ENCODE results near the gene GNA14. TPM values are rescaled to one million over a fixed set of nuclear protein-coding genes. Genes with fewer than 3 reads are reported as not detected.
A peak's percentile ranks its signal among the peaks of the same experiment; 100 is the strongest.
"Not testable (repeated sequence)": the region's sequence is repeated elsewhere in the genome, so short reads cannot be mapped to it uniquely, and the experiment has no call there.

Gene GNA14
- polyA plus RNA-seq, 4 donors = 12.2 to 19.7 (median 18.1) TPM

DNA sequence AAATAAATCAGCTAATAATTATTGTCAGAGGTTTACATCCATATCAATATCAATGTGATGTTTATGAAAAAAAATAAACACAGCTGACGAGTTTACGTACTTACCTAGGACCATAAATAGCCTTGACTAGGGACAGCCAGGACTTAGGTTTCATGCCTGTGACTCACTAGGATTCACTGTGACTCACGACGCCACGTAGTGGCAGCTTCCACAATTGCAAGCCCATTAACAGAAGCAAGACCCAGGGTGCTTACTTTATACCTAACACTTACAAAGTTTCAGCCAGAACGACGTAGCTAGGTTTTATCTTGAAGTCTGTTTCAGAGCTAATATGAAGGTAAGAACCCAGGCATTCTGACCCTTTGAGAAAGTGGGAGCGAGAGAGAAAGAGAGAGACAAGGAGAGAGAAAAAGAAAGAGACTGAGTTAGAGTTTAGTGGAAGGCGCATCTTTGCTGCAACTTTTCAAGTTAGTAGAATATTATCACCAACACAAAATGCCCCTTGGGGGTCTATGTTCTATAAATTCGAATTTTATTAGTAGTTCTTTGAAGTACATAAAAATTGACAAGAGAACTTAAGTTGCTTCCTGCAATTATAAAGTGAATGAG, 191.2 kb downstream of the GNA14 start:
- DNase-seq (ENCODE audit: low read depth in 4 of 4, low spot score in 3 of 4) = peak; percentile 63 to 78 (median 68)

DNA sequence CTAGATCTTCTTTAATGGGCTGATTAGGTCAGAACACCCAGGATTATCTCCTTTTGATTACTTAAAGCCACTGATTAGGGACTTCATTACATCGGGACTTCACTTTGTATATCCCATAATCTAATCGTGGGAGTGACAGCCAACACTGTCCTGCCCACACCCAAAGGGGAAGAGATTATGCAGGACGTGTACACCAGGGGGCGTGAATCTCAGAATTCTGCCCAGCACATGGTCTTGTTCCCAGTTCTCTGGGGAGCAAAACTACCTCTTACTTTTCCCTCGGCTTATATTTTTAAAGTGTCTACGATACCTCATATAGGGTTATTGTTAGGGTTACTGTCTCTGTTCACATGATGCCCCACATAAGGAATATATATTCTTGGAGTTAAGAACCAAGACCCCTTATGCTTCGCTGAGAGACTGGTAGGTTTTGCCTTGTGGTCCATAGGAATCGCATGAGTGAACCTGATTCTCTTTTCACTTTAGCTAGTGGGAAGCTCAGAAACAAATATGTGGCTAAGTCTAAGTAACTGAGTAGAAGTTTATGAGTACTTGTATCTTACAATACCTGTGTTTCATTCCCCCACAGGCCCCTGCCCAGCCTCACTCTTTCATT, 192.7 kb downstream of the GNA14 start:
- DNase-seq (ENCODE audit: low read depth in 4 of 4, low spot score in 3 of 4) = no peak

DNA sequence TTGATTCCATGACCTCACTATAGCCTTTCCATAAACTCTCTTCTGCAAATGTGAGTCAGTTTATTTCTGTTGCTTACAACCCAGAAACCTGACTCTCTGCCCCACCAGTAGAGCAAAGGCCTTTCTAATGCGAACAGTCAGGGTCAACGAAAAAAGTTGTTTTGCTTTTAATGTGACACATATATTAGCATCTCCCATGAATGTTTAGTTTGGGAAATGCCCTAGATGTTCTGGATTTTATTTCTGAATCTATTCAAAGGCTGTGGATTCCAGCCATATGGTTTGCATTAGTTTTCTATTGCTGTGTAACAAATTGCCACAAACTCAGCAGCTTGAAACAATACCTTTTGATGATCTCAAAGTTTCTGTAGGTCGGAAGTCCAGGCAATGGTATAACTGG, 193.5 kb downstream of the GNA14 start:
- no peak for DNase-seq (ENCODE audit: low read depth in 4 of 4, low spot score in 3 of 4)

DNA sequence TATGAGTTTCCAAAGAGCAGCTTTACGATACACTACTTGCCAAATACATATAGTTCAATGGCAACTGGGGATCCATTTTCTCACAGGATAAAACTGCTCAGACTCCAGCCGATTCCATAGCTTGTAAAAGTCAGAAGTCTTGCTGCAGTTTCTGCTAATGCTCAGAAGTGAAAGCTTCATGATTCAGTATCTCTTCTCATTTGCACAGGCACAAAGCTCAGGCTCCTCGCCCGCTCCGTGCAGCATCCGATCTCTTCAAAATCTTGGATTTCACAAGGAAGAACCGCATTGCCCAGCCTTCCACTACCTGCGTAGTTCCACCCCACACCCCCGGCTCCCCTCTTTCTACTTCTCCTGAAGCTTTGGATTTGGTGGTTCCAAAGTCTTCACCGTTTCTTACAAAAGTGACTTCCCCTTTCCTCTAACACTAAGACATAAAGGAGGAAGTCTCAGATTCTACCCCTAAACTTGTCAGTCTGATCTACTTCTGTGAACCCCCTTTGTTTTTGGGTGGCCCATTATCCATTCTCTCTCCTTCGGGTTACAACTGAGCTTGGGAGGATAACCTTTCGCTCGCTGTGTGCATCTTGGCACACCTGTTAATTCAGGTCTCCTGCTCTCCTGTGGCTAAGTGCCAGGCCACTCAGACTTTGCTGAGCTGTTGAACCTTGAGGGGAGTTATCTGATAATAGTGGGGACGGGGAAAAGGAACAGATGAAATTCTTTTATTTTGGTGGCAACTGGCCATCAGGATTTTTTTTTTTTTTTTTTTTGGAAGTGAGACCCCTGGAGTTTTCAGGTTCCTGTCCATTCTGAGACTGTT, 194.1 kb downstream of the GNA14 start:
- no peak for DNase-seq (ENCODE audit: low read depth in 4 of 4, low spot score in 3 of 4)

DNA sequence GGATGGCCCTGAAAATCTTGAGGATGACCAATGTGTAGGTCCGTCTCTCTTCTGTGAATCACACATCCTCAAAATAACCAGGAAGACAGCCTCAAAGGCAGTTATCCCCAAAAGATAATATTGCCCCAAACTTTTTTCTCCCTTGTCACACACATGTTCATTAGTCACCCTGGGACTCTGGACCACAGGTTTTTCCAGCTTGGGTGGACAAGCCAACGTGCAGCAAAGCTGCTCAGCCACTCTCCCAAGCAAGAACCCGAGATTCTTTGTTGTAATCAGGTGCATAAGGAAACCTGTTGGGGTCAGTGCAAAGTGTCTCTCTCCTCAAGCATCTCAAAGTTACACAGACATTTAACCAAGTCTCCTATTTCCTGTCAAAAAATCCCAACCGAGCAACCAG, 196.6 kb downstream of the GNA14 start:
- DNase-seq (ENCODE audit: low read depth in 4 of 4, low spot score in 3 of 4) = no peak

DNA sequence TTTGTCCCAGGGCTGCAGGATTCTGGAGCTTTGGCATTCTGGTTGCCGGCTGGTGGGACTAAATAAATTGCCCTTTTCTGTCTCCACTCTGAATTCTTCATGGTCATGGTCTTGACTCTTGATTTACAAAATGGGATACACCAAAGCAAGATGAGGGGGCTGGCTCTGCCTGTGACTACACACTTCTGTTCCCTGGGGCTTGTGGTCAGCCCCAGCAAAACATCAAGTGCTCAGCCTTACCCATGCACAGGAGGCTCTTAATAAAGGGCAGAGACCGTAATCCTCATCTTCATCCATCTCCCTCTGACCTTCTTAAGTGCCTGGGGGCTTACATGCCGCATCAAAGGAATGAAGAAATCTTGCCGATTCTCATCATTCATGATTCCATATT, 198.0 kb downstream of the GNA14 start:
- DNase-seq (ENCODE audit: low read depth in 4 of 4, low spot score in 3 of 4) = no peak

DNA sequence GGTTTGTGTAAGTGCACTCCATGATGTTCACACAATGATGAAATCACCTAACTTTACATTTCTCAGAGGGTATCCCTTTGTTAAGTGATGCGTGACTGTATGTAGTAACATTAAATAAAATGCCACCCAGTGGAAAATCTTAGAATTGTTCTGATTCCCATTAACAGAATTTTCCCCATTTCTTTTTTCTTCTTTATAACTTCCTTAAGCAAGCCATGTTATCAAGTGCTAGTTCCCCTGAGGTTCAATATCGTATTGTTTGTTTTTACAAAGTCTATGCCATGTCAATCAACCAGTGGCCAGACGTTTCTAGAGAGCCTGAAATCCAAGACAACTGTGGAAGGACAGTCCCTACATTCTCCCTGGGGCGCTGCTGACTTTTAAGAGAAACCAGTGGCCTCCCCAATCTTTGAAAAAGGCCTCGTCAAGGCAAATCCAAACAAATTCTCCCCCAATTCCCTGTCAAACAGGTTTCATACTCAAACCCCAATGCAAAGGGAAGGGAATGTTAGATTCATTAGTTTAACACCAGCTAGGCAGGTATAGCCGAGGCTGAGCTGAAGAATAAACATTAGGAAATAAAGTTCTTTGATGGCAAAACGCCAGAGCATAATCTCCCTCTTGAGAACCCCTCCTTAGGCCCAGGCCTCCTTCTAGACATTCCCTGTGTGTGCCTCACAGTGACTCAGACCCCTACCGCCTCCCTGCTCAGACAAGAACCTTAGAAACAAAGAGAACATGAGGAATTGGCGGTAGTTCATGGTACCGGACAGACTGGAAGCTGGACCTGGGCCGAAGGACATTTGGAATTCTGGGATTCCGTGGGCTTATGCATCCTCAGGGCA, 198.7 kb downstream of the GNA14 start:
- no peak for DNase-seq (ENCODE audit: low read depth in 4 of 4, low spot score in 3 of 4)

DNA sequence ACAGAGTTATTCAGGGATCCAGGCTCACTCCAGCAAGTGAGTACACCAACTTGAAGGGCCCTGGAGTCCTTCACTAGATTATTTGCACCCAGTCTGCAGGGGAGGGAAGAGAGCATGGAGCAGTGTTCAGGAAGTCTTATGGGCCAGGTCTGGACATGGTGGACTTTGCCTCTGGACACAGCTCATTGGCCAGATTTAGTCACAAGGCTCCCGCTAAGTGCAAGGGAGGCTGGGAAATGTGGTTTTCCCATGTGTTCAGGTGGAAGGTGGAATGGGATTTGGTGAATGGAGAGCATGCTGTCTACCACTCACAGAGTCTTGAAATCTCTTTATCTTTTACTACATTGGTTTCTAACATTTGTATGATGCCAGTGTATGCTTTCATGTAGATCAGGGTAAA, 200.5 kb downstream of the GNA14 start:
- DNase-seq (ENCODE audit: low read depth in 4 of 4, low spot score in 3 of 4) = no peak

DNA sequence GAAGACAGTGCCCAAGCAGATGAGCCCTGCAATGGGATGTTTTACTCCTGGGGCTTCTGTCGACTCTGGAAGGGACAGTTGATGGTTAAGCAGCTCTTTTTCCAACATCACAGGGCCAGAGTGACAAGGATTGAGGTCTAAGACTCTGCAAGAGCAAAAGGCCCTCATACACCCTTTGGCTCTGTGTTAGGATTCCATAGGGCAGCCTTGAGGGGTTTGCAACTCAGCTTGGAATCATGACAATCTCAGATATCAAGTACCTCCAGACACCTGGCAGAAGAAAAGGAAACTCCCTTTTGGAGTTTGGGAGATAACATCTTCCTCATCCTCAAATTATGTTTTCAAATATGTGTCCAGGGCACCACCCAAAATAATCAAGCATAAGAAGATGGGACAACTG, 205.7 kb downstream of the GNA14 start:
- no peak for DNase-seq (ENCODE audit: low read depth in 4 of 4, low spot score in 3 of 4)

DNA sequence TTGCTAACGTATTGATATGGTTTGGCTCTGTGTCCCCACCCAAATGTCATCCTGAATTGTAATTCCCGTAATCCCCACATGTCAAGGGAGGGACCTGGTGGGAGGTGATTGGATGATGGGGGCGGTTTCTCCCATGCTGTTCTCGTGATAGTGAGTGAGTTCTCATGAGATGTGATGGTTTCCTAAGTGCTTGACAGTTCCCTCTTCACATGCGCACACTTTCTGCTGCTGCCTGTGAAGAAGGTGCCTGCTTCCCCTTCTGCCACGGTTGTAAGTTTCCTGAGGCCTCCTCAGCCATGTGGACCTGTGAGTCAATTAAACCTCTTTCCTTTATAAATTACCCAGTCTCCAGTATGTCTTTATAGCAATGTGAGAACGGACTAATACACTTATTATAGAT, 207.0 kb downstream of the GNA14 start:
- DNase-seq (ENCODE audit: low read depth in 4 of 4, low spot score in 3 of 4) = not testable (repeated sequence)

DNA sequence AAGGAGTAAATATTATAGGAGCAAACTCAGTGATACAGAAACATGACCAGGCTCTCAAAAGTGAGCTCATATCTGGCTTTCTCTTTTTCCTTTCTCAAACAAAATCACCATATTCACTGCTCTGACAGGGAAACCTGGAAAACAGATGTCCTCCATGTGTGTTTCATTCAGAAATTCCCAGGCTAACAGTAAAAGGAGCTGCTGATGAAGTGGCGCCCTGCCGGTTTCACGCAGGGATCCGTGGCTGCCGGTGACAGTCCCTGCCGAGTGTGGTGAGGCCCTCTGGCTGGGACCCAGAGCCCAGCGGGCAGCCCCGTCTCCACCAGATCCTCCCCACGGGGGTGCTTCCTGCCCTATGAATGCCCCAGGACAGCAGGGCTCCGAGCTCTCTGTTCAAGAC, 208.1 kb downstream of the GNA14 start:
- no peak for DNase-seq (ENCODE audit: low read depth in 4 of 4, low spot score in 3 of 4)

DNA sequence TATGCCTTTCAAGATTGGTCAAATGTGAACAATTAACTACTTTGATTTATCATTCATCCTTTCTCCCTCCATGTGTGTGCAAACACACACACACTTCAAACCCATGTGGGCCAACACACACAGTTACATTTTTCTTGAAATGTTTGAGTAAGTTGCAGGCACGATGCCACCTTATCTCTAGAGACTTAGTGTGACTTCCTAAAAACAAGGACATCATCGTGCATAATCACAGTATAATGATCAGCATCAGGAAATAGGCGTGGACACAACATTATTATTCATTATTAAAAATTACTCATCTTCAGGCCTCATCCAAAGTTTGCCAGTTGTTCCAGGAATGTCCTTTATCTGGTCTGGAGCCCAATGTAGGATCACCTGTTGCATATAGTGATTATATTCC, 209.5 kb downstream of the GNA14 start:
- no peak for DNase-seq (ENCODE audit: low read depth in 4 of 4, low spot score in 3 of 4)

DNA sequence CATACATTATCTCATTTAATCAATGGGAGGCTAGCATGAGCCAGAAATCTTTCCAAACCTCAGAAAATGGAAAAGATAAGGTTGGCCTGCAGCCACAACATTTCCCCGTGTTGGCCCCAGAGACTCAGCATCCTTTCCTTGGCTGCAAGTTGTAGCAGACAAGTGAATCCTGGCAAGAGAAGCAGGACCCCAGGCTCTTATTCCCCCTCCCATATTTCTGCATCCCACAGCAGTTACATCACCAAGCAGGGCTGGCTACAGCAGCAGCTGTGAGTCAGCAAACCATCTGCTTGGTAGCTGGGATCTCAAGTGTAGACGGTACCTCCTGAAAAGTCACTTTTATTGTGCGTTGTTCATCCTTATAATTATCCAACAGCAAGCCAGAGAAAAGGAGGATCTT, 212.4 kb downstream of the GNA14 start:
- DNase-seq (ENCODE audit: low read depth in 4 of 4, low spot score in 3 of 4) = no peak

DNA sequence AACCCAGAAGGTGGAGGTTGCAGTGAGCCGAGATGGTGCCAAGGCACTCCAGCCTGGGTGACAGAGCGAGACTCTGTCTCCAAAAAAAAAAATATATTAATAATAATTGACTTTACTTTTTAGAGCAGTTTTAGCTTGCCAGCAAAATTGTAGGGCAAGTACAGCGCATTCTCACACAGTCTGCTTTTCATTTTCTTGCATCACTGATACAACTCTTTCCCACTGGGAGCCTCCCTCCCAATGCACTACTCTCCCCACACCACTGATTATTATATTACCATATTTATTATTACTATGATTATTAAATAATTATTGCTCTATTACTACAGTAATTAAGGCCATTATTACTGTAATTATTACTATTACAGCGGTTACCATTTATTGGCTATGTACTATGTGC, 212.8 kb downstream of the GNA14 start:
- no peak for DNase-seq (ENCODE audit: low read depth in 4 of 4, low spot score in 3 of 4)

DNA sequence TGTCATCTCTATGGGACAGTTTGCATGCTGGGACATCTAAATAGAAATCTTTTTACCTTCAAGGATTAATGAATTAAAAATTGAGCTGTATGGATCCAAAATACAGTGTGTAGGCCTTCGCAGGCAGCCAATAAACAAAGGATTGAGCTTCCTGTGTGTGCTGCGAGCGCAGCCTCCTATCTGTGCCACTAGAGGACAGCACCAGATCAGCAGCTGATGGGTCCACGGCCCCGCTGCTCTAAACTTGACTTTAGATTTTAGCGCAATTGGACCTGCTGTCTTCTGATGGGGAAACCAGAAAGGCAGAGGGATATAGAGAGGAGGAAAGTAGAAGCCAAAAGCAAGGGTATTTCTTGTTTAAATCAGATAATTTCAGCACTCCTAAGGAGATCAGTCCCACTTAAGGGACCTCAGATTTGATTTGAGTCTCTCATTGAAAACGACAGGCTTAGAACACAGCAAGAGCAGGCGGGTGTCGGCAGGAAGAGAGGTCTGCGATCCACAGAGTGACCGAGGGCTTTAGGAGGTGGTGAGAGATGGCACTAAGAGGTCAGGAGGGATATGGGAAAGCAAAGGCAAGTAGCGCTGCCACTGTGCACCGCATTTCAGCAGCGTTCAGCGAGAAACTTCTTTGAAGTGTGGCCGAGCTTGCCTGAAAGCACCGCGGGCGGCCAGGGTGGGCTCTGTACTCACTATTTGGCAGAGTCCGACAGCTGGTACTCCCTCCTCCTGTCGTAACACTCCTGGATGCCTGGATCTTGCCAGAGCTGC, 214.3 kb downstream of the GNA14 start:
- peak; percentile 36 to 50 (median 40) for DNase-seq (ENCODE audit: low read depth in 4 of 4, low spot score in 3 of 4)

DNA sequence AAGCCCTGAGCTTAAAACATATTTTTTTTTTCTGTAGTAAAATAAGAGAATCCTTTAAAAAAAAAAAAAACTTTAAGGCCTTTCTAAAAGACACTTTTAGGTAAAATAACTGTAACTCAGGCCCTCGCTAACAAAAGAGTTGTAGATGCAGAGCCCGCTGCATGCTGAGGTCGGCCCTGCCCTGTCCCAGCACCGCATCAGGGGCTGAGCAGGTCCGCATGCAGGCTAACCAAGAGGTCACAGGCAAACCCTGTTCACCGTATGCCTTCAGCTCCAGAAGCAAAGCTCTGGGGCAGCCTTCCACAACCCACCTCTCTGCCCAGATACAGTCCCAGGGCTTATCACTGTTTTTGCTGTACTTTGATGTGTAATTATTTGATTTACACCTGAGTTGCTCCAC, 216.1 kb downstream of the GNA14 start:
- no peak for DNase-seq (ENCODE audit: low read depth in 4 of 4, low spot score in 3 of 4)

DNA sequence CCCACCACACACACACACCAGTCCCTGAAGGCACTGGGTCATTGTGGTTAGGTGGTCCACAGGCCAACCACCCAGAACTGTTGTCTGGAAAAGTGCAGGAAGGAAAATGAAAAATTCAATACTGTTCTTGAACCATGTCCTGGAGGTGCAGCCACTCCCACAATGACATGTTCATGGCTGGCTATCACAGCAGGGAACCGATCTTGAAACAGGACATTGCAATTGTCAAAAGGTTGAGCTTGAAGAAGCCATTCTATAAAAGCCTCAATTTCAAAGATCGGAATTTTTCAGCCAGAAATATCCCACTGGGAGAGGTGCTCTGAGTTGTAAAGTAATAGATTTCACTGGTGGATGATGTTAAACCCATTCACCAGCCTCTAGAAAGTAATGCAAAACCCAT, 218.2 kb downstream of the GNA14 start:
- DNase-seq (ENCODE audit: low read depth in 4 of 4, low spot score in 3 of 4) = no peak

DNA sequence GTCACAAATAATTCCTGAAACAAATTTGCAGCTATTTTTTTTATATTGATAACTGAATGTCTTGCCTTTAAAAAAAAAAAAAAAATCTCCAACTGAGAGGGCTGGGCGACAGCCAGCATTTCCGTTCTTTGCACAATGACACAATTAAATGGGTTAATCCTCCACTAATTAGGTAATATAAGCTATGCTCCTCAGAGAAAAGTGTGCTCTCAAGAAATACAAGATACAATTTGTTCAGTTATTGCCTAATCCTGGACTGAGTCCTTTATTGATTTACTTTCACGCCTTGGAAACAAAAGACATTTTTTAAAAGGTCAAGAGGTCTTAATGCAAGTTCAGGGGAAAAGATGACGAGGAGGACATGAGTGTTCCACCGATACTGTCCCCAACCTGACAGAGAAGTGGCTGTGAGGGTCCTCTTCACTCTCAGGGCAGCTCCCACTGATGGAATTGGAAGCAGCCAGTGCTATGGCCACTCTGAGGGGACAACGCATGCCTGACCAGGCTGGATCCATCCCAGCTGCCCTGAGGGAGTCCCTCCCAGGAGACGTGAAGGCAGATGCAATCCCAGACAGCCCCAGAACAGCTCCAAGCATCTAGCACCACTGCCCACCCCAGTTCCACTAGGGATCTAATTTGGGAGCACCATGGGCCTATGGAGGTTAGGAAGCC, 220.7 kb downstream of the GNA14 start:
- DNase-seq (ENCODE audit: low read depth in 4 of 4, low spot score in 3 of 4) = no peak

DNA sequence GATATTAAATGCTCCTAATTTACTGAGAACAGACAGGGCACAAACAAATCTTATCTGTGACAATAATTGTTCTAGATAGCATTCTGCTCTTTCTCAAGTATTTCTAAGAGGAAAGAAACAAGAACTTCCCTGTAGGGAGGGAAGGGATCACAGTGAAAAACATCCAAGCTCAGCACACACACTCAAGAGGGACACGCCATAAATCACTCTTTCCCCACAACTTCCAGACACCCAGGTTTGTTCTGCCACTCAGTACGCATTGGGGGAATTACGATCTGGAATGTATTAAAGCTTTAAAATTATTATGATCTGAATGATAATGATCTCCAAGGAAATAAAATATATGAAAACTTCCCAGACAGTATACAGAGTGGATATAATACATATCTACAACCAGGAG, 221.4 kb downstream of the GNA14 start:
- no peak for DNase-seq (ENCODE audit: low read depth in 4 of 4, low spot score in 3 of 4)

DNA sequence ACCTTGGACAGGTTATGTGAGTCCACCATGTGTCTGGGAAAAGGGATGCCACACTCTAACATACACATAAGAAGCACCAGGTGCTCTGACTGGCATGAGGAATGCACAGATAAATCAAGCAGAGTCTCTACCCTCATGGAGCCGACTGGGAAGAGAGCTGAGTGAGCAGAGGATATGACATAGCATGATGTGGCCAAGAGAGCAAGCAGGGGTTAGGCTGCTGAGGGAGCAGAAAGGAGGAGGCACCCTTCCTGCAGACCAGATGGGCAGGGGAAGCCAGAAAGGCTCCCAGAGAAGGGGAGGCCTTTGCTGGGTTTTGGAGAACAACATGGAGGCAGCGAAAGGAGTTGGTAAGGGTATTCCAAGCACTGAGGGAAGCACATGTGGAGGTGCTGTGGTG, 223.1 kb downstream of the GNA14 start:
- DNase-seq (ENCODE audit: low read depth in 4 of 4, low spot score in 3 of 4) = no peak
